Fibroblast of villous mesenchyme (primary cell): ENCODE results near the gene CST11. TPM values are rescaled to one million over a fixed set of nuclear protein-coding genes. Genes with fewer than 3 reads are reported as not detected.
A peak's percentile ranks its signal among the peaks of the same experiment; 100 is the strongest.

Experiments used
- DNase-seq: peaks from one replicate; pipeline ENCODE4 v3.0.0-alpha.2; 2010; ENCODE audit warnings: low read depth
- H3K4me3 ChIP-seq: 2 replicates; pipeline ENCODE4 v1.5.1; 2011; ENCODE audit warnings: low read depth, mild to moderate bottlenecking, low read length
- CTCF ChIP-seq: IDR thresholded peaks from 2 replicates; pipeline ENCODE4 v1.5.1; 2012; ENCODE audit warnings: low read depth, mild to moderate bottlenecking, low read length; ENCODE audit not compliant: insufficient read depth
- total RNA-seq: library from RNA; depleted of rRNA; stranded (reverse); fragments of >200 nt; gene quantifications from 2 replicates; pipeline ENCODE4 v1.2.3, GENCODE V29; 2012

CST11 gene
- total RNA-seq, 1 donor = not detected

- TF ChIP-seq CTCF = peak; percentile 51
Observed at GRCh38 chr20:23420943-23421931, 31.4 kb downstream of the CST11 start, which contains the start of gene NAPB. NAPB (minus strand) TSS chr20:23421488; CDS start chr20:23421402, 86 bp downstream.

GRCh38 chr20:23419995-23420901 lies 32.4 kb downstream of the CST11 start:
- peak overlapping the region; percentile 86 for H3K4me3 ChIP-seq
- DNase-seq = peak; percentile 80
- no peak for TF ChIP-seq CTCF

More at GRCh38 chr20:23420943-23421931, 31.4 kb downstream of the CST11 start, which contains the start of gene NAPB:
- DNase-seq = peak; percentile 92
- peak within 1 kb of the TSS; percentile 86 for H3K4me3 ChIP-seq

GRCh38 chr20:23419657-23419994 lies 33.0 kb downstream of the CST11 start:
- no peak for DNase-seq
- H3K4me3 ChIP-seq = peak overlapping the region; percentile 86
- TF ChIP-seq CTCF = no peak

DNA sequence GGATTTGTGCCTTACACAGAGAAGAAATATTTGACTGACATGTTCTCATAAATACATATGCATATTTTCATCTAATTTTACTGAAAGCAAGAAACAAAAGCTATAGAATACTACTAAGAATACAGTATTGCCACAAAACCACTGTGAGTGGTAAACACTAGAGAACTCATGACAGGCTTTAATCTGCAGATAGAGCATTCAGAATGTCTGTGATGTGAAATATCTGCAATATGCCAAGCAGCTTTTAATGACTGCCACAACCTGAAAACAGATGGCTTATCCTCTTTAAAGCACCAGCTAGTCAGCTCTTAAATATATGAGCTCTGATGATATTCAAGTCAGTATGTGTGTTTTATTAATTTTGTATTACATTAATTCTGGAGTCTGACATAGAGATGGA lies 34.8 kb downstream of the CST11 start:
- no peak for DNase-seq
- no peak overlapping the region for H3K4me3 ChIP-seq
- TF ChIP-seq CTCF = no peak

GRCh38 chr20:23415959-23416583 lies 36.6 kb downstream of the CST11 start:
- DNase-seq = no peak
- no peak for TF ChIP-seq CTCF
- no peak overlapping the region for H3K4me3 ChIP-seq

- TF ChIP-seq CTCF = no peak
- H3K4me3 ChIP-seq = no peak overlapping the region
- DNase-seq = no peak
Observed at GRCh38 chr20:23415555-23415954, 37.1 kb downstream of the CST11 start.
